ENCODE measurements around the gene XRCC6.

The XRCC6 gene

DNA sequence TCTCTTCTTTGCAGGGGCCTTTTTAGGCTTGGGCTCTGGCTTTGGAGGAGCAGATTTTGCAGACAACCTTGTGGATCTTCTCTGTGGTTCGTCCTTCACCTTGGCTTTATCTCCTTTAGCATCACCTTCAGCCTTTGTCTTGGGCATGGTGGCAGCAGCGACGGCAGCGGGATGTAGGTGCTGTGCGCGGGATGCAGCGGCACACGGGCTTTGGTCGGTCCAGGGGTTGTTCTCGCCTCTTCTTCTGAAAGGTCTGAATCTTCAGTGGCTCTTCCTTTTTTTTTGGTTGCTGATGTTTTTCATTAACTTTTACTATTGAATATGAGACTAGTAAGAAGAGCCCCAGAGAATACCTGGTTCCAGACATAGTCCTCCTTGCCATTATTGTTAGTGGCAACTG lies 88.2 kb downstream of the XRCC6 start:
- DNase-seq (ENCODE audit: low spot score in 2 of 2), result no peak
- no peak overlapping the region for H3K4me3 Mint-ChIP-seq
- H3K27ac Mint-ChIP-seq (ENCODE audit: low read depth), result no peak overlapping the region
- no peaks in the 10 kb centered on the region for H3K4me1 Mint-ChIP-seq
- H3K27me3 Mint-ChIP-seq, result no peaks in the 10 kb centered on the region
- no peak for ATAC-seq (replicated peaks; ENCODE audit: extremely low read depth, poor library complexity, severe bottlenecking)
- no peaks in the 10 kb centered on the region for H3K9me3 Mint-ChIP-seq
- peaks cover 4% of the 10 kb centered on the region for H3K36me3 Mint-ChIP-seq (ENCODE audit: insufficient read depth)

DNA sequence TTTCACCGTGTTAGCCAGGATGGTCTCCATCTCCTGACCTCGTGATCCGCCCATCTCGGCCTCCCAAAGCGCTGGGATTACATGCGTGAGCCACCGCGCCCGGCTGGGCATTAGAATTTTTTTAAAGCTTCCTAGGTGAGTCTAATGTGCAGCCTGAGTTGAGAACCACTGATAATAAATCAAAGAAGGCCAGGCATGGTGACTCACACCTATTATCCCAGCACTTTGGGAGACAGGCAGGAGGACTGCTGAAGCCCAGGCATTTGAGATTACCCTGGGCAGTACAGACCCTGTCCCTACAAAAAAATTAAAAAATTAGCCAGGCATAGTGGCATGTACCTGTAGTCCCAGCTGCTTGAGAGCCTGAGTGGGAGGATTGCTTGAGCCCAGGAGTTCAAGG lies 91.9 kb downstream of the XRCC6 start:
- DNase-seq (ENCODE audit: low spot score in 2 of 2), result no peak
- H3K27ac Mint-ChIP-seq (ENCODE audit: low read depth), result no peak overlapping the region
- no peak overlapping the region for H3K4me3 Mint-ChIP-seq
- ATAC-seq (replicated peaks; ENCODE audit: extremely low read depth, poor library complexity, severe bottlenecking), result no peak
- H3K36me3 Mint-ChIP-seq (ENCODE audit: insufficient read depth), result peaks cover 2% of the 10 kb centered on the region
- no peaks in the 10 kb centered on the region for H3K9me3 Mint-ChIP-seq
- no peaks in the 10 kb centered on the region for H3K27me3 Mint-ChIP-seq
- no peaks in the 10 kb centered on the region for H3K4me1 Mint-ChIP-seq

Measured in central memory CD8-positive, alpha-beta T cell (primary cell).